GM18909 (cell line): ENCODE data around the gene HSD11B1.

Source experiments
- ATAC-seq: cut with Tn5 transposase; IDR thresholded peaks from one replicate; pipeline ENCODE4 v1.9.1; 2021; ENCODE audit warnings: mild to moderate bottlenecking; ENCODE audit not compliant: unreplicated experiment, poor library complexity

HSD11B1 gene

DNA sequence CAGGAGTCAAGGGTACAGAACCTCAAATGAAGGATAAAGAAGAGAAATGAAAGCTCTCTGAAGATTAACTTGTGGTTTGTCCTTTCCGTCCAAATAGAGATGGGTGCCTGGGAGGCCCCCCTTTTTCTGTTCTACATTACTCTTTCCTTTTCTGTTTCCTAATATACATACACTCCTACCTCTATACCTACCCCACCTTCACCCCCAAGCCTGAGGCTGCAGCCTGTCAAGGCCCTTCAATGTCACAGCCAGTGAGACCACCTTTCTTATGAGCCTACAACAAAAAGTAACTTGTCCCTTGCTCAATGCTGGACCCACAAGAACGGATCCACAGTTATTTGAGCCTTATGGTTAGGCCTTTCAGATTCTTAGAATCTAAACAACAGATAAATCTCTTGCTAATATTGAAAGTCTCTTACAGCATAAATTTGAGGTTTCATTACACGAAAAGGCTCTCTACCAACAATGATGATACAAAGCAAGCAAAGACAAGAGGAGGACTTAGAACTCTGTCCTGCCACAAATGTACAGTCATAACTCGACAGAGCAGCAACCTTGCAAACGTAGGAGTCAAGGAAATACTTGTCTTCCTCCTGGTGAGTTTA lies 47.1 kb downstream of the HSD11B1 start:
- peak; percentile 48 for ATAC-seq

DNA sequence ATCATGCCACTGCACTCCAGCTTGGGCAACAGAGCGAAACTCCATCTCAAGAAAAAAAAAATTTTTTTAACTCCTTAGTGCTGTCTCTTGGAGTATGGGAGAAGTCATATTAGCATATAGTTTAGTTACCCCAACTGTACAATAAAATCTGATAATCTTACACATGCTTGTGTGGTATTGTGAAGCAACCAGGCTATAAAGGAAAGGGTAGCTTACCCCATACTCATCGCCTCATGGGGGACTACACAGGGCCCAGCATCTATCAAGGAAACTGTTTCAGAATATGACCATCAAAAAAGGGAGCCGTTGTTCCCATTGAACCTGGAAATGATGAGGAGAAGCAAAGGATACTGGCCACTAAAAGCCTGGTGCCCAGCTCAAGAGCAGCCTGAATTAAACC lies 48.2 kb downstream of the HSD11B1 start:
- no peak for ATAC-seq

DNA sequence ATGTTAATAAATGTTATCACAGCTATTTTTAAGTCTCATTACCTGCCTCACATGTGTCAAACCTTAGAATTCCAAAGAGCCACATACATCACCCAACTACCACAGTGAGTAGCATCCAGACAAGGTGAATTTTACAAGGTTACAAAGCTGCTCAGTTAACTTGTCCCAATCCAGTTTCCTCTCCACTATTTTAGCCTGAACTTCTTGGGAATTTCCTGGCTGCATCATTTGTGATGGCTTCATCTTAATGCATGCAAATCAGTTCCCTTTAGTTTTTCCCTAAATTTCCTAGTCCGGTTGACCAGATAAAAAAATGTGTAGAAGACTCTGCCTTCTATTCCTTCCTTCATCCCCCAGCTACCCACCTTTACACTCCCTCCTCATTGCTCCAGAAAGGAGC lies 50.6 kb downstream of the HSD11B1 start:
- ATAC-seq, result no peak

DNA sequence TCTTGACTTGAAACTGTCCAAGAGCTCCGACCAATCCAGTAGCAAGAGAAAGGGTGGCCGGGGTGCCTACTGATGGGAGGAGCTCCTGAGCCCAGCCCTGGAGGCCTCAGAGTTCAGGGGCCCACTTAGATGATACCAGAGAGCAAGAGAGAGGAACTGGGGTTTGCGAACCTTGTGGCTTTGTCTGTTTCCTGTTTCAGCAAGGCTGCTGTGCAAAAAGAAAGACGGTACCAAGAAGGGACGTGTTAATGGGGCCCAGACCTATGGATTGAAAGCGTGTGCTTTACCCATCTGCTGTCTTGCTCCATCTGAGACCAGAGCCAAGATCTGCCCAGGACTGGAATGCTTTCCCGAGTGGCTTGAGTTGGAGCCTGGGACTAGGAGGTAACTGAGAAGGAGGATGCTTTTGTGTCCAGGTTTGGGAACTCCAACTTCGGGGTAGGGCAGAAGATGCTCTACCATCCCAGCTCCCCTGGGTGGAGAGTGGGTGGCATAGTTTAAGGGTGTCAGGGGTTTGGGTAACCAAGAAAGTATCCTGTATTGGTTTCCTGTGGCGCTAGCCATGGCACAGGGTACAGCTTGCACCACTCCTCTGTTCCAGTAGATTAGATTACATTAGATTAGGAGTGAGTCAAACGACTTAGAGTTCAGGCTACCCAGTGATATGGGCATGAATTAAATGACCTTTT lies 51.4 kb downstream of the HSD11B1 start, which contains the start of gene TRAF3IP3:
TRAF3IP3 (plus strand) TSS at position 128 of the 689 bp plus-strand sequence. CDS start 3,987 bp downstream, outside the sequence.
- ATAC-seq, result peak; percentile 79

DNA sequence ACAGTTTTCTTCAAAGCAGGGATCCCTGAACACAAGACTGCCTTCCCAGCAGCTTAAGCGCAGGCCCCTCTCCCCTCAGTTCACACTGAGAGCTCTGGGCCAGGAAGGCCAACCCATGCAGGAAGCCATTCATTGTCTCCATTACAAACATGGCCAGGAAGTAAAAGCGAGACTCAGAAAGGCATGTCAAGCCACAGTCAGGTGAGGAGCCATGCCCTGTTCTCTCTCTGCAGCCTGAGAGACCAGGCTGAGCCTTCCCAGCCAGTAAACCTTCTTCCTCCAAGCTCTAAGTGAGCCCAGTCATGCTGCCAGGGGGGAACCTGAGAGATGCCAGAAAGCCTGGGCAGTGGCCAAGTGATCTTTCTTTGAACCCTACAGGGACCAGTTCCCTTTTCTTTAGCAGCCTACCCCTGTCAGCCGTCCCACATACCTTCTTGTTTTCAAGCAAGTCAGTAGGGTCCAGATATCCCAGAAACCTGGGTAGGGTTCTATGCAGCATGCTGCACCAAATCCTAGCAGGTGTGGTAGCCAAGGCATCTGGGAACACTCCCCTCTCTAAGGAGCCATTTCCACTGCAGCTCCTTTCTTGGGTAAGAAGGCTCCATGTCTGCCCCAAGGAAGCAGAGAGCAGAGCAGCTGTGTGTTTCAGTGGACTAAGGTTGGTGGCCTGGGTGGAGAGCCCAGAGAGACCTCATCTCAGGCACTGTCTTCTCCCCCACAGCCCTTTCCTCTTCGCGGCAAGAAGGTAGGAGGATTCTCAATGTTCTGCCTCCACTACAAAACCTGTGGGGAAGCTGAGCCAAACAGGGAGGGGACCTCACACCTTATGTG lies 52.2 kb downstream of the HSD11B1 start:
- peak; percentile 41 for ATAC-seq

DNA sequence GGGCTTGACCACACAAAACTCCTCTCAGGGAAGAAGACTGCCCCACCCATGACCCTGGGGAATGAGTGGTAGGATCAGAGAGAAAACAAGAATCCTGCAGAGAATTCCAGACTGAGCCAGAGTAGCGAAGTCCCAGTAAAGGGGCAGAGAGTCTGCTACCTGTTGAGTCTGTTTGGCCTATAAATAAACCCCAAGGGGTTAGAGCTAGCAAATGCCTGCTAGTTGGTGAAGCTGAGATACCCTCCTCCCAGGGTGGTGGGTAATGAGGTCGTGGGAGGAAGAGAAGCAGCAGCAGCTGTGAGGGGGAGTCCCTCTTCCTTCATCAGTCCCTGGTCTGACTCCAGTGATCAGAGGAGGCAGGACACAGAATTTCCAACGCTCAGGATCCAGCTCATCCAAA lies 53.8 kb downstream of the HSD11B1 start:
- ATAC-seq, result no peak

DNA sequence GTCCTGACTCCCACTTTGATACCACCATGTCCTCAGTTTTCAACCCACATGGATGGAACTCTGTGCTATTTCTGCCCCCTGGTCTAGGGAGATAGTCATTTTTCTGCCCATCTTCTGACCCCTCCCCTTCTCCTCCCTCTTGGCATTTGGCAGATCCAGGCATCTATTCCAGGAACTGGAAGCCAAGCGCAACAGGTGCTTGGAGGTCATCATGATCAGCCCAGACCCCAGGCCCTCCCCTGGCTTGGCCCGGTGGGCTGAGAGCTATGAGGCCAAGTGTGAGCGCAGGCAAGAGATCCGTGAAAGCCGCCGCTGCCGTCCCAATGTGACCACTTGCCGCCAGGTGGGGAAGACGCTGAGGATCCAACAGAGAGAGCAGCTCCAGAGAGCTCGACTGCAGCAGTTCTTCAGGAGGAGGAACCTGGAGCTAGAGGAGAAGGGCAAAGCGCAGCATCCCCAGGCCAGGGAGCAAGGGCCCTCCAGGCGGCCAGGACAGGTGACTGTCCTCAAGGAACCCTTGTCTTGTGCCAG lies 55.2 kb downstream of the HSD11B1 start:
- ATAC-seq, result no peak

DNA sequence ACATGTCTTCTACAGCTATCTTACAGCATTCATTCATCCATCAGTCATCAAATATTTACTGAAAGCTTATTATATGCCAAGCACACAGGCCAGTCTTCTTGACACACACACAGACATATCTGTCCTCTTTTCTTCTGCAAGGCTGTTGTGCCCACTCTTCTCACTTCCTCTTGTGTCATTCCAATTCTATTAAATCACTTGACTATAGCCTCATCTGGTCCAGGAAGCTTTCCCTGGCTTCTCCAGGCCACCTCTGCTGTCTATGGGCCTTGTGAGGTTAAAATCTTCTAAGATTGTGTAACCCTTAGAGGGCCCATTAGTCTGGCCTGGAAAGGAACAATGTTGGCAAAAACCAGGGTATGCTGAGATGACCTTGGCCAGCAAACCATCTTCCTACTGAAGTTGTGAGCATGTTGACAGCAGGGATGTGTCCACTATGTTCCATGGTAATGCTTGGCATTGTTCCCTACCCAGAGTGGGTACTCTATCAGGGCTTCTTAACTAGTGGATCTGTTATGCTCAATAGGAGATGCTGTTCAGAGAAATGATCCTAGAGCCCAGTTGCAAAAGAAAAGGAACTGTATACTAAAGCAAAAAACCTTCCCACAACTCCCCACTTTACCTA lies 56.5 kb downstream of the HSD11B1 start:
- ATAC-seq, result no peak

DNA sequence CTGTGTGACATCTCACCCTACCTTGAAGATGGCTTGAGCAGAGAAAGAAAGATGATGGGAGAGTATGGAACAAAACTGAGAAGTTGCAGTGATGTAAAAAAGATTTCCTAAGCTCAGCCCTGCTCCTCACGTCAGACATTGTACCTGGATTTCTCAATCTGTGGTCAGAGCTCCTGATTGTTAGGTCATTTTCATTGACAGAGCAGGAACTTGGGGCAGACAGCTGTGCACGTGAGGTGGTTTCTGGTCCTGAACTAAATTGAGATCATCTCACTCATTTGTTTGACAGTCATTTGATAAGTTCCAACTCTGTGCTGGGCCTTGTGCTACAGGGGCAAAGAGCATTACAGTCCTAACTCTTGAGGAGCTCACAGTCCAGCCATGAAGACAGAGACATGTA lies 61.4 kb downstream of the HSD11B1 start:
- no peak for ATAC-seq

DNA sequence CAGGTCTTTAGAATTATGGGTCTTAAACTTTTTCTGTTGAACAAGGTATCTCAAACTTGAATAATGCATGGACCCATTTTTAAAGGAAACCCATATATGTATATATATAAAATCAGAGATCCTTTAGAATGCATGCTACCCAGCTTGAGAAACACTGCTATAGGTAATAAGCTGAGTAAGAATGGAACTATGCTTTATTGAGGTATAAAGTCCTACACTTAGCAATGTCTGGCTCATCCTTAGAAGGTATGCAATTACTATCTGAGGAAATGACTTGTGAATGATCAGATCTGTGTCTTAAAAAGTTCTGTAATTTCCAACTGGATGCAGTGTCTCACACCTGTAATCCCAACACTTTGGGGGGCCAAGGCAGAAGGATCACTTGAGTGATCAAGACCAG lies 62.5 kb downstream of the HSD11B1 start:
- no peak for ATAC-seq

DNA sequence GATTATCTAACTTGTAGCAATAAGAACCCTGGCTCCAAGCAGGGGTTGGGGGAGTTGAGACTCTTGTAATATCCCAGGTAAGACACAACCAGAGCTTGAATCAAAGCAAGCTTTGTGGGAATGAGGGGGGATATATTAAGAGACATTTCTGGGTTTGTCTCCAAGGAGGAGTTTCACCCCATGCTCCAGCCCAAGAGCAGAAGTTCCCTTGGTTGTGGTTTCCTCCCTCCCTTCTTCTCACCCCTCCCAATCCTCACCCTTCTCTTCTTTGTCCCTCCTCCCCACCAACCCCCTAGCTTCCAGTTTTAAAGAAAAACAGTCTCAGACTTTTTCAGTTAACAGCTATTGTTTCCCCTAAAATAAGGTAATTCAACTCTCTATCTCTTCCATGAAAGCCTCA lies 63.1 kb downstream of the HSD11B1 start:
- ATAC-seq, result no peak

DNA sequence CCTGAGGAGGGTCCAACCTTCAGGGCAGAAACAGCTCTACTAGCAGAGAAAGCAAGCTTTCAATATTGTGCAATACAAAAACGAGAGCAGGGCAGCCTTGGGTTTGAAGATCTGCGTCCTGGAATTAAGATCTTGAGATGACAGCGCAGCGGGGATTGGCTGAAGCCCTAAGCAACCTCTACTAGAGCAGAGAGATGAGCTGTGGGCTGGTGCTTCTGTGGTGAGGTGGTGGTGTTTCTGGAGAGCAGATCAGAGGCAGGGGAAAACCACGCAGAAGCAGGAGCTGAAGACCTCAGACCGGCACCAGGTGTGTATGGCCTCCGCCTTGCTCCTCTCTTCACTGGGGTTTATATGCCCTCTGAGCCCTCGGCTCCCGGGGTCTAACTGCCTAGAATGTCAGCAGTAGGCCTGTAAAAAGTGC lies 63.7 kb downstream of the HSD11B1 start:
- ATAC-seq, result peak; percentile 90

DNA sequence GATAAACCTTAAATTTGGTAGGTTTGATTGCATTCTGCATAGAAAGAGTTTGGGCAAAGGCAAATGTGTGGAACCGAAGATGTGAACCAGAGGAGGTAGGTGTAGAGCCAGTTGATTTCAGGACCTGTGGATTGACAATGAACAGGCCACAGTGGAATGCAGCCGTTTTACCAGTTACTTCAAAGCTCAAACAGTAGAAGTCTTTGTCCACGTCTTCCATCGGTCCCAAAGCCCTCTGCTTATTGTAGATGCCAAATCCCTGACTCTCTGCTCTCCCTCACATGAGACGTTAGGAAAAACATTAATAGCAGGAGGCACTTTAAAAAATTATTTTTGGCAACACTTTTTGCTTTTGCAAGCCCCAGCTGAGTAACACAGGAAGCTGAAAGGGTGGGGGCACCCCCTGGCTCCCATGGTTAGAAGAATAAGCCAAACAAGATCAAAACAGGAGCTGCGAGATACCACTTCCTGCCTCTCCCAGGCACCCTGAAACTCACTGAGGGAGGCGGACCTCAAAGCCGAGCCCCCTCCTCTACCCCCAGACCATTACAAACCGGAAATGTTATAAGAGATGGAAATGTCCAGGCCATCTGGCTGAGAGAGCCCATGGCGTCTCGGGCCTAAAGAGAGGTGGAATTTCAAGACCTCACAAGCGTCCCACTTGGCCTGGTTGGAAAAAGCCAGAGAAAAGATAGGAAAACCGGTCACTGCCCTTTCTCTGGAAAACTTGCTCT lies 64.7 kb downstream of the HSD11B1 start:
- peak; percentile 79 for ATAC-seq

DNA sequence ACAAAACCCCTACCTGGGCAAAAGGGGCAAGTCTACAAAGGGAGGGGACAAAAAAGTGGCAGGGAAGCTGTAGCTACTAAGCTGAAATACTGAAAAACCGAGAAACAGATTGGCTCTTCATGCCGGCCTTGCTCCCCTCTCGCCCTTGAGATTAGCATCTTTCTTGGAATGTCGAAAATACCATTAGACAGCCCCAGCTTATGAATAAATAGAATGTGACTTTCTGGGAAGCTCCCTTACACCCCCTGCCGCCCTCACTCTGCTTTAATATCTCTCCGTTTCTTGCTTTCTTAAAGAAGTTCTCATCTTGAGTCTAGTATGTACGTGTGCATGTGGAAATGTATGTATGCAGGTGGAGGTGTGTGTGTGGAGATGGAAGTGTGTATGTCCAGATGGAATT lies 65.3 kb downstream of the HSD11B1 start:
- no peak for ATAC-seq

DNA sequence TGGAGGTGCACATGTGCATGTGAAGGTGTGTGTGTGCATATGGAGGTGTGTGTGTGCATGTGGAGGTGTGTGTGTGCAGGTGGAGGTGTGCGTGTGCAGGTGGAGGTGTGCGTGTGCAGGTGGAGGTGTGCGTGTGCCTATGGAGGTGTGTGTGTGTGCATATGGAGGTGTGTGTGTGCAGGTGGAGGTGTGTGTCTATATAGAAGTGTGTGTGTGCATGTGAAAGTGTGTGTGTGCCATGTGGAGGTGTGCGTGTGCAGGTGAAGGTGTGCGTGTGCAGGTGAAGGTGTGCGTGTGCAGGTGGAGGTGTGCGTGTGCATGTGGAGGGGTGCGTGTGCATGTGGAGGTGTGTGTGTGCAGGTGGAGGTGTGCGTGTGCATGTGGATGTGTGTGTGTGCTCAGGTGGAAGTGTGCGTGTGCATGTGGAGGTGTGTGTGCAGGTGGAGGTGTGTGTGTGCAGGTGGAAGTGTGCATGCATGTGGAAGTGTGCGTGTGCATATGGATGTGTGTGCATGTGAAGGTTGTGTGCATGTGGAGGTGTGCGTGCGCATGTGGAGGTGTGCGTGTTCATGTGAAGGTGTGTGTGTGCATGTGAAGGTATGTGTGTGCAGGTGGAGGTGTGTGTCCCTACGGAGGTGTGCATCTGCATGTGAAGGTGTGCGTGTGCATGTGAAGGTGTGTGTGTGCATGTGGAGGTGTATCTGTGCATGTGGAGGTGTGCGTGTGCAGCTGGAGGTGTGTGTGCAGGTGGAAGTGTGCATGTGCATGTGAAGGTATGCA lies 66.2 kb downstream of the HSD11B1 start:
- ATAC-seq, result no peak

DNA sequence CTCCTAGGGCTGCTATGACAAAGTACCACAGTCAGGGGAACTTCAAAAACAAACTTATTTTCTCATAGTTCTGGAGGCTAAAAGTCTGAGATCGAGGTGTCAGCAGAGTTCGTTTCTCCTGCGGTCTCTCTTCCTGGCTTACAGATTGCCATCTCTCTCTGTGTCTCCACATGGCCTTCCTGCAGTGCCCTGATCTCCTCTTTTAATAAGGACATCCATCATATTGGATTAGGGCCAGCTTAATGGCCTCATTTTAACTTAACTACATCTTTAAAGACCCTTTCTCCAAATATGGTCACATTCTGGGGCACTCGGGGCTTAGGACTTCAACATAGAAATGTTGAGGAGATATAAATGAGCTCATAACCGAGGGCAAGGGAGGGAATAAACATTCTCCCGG lies 67.5 kb downstream of the HSD11B1 start:
- no peak for ATAC-seq

DNA sequence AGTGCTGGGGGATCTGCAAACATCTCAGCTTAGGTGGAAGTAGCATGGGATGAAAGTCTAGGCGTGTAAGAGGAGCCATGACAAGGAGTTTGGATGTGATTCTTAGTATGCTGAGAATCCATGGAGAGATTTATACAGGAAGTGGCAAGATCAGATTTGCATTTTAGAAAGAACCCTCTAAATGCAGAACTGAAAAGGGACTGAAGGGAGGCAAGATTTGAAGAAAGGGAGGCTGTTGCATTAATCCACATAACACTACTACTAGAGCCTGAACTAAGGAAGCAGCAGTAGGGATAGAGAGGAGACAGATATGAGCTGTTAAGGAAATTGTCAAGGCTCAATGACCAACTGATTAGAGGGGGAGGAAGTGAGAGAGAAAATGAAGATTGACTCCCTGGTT lies 69.9 kb downstream of the HSD11B1 start:
- no peak for ATAC-seq

DNA sequence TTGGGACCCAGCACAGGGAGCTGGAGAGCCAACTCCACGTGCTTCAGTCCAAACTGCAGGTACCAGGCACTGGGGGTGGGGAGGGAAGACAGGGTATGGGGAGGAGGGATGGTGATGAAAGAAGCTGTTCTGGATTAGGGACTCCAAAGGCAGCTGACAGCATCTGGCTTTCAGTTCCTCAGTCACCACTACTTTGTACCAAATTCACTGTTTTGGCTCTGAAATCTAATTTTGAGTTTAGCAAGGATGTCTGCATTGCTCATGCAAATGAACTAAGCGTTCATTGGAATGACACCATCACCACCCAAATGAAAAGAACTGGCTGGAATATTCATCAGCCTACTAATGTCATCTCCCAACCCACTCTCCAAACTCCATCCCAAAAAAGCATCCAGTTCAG lies 71.0 kb downstream of the HSD11B1 start:
- ATAC-seq, result no peak

DNA sequence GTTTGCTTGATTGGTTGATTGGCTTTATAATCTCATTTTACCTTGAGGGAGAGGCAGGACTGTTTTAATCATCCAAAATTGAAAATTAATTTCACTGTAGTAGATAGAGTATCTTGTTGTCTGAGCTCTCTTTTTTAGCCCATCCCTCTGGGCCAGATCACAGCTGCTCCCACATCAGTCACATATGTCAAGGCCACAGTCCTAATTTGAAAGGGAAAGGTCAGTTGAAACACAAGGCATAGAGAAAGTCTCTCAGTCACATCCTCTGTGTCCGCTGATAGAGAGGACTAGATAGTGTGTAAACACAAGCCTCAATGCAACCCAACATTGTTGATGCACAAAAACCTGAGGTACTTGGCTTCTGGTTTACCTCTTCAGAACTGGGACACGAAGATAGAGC lies 72.9 kb downstream of the HSD11B1 start:
- no peak for ATAC-seq
